MG63 (cell line): ENCODE data around the gene PECR. TPM values are rescaled to one million over a fixed set of nuclear protein-coding genes. Genes with fewer than 3 reads are reported as not detected.

Source experiments
- DNase-seq: peaks from one replicate; pipeline ENCODE4 v3.0.0-alpha.2; 2020
- H3K27me3 ChIP-seq: fragments of 250-450 bp; sonication (Bioruptor Pico); 2 replicates; pipeline ENCODE4 v1.5.1; 2020; ENCODE audit warnings: mild to moderate bottlenecking, moderate library complexity
- H3K36me3 ChIP-seq: fragments of 250-450 bp; sonication (Bioruptor Pico); 2 replicates; pipeline ENCODE4 v1.5.1; 2020; ENCODE audit warnings: mild to moderate bottlenecking, moderate library complexity
- H3K4me3 ChIP-seq: fragments of 250-450 bp; sonication (Bioruptor Pico); 2 replicates; pipeline ENCODE4 v1.5.1; 2020; ENCODE audit warnings: mild to moderate bottlenecking, moderate library complexity
- H3K9me3 ChIP-seq: fragments of 250-450 bp; sonication (Bioruptor Pico); 2 replicates; pipeline ENCODE4 v1.5.1; 2020; ENCODE audit warnings: mild to moderate bottlenecking, moderate library complexity
- total RNA-seq: library from RNA; depleted of rRNA; stranded (reverse); fragments of >200 nt; shearing (Covaris generic); gene quantifications from 2 replicates; pipeline ENCODE4 v1.2.3, GENCODE V29; 2014; ENCODE audit warnings: low replicate concordance

The PECR gene
- total RNA-seq, 1 experiment from 2014 or later = 15.9 TPM

- H3K4me3 ChIP-seq = no peak overlapping the region
- no peak for DNase-seq
- H3K27me3 ChIP-seq = no peaks in the 10 kb centered on the region
- no peaks in the 10 kb centered on the region for H3K9me3 ChIP-seq
- H3K36me3 ChIP-seq = no peaks in the 10 kb centered on the region
Observed at GRCh38 chr2:216057688-216058193, 23.9 kb downstream of the PECR start.

GRCh38 chr2:216056739-216057138 is 24.9 kb downstream of the PECR start:
- Histone ChIP-seq H3K27me3 (no peaks in the 10 kb centered on the region), H3K9me3 (no peaks in the 10 kb centered on the region), H3K36me3 (no peaks in the 10 kb centered on the region), H3K4me3 (no peak overlapping the region)
- DNase-seq = no peak

GRCh38 chr2:216055680-216056079 is 25.9 kb downstream of the PECR start:
- H3K27me3 ChIP-seq = no peaks in the 10 kb centered on the region
- no peak for DNase-seq
- no peak overlapping the region for H3K4me3 ChIP-seq
- no peaks in the 10 kb centered on the region for H3K36me3 ChIP-seq
- no peaks in the 10 kb centered on the region for H3K9me3 ChIP-seq

GRCh38 chr2:216052420-216052819 is 29.2 kb downstream of the PECR start:
- Histone ChIP-seq H3K36me3 (no peaks in the 10 kb centered on the region), H3K4me3 (no peak overlapping the region), H3K9me3 (no peaks in the 10 kb centered on the region), H3K27me3 (no peaks in the 10 kb centered on the region)
- DNase-seq = no peak

- Histone ChIP-seq H3K4me3 (no peak overlapping the region), H3K36me3 (no peaks in the 10 kb centered on the region), H3K27me3 (no peaks in the 10 kb centered on the region), H3K9me3 (no peaks in the 10 kb centered on the region)
- DNase-seq = no peak
Observed at GRCh38 chr2:216051350-216051749, 30.3 kb downstream of the PECR start.

GRCh38 chr2:216049452-216049851 is 32.2 kb downstream of the PECR start:
- no peak overlapping the region for H3K4me3 ChIP-seq
- no peaks in the 10 kb centered on the region for H3K27me3 ChIP-seq
- no peaks in the 10 kb centered on the region for H3K9me3 ChIP-seq
- DNase-seq = no peak
- no peaks in the 10 kb centered on the region for H3K36me3 ChIP-seq

- Histone ChIP-seq H3K4me3 (no peak overlapping the region), H3K36me3 (no peaks in the 10 kb centered on the region), H3K27me3 (no peaks in the 10 kb centered on the region), H3K9me3 (no peaks in the 10 kb centered on the region)
- DNase-seq = no peak
Observed at GRCh38 chr2:216047397-216047796, 34.2 kb downstream of the PECR start.

GRCh38 chr2:216044883-216045486 is 36.6 kb downstream of the PECR start:
- no peak overlapping the region for H3K4me3 ChIP-seq
- no peak for DNase-seq
- no peaks in the 10 kb centered on the region for H3K27me3 ChIP-seq
- no peaks in the 10 kb centered on the region for H3K9me3 ChIP-seq
- H3K36me3 ChIP-seq = no peaks in the 10 kb centered on the region

GRCh38 chr2:216043949-216044348 is 37.7 kb downstream of the PECR start:
- Histone ChIP-seq H3K36me3 (no peaks in the 10 kb centered on the region), H3K9me3 (no peaks in the 10 kb centered on the region), H3K27me3 (no peaks in the 10 kb centered on the region), H3K4me3 (no peak overlapping the region)
- no peak for DNase-seq

- H3K27me3 ChIP-seq = no peaks in the 10 kb centered on the region
Observed at GRCh38 chr2:216041438-216041837, 40.2 kb downstream of the PECR start.

GRCh38 chr2:216039918-216040317 is 41.7 kb downstream of the PECR start:
- H3K27me3 ChIP-seq = no peaks in the 10 kb centered on the region
- no peaks in the 10 kb centered on the region for H3K9me3 ChIP-seq
- DNase-seq = no peak
- no peaks in the 10 kb centered on the region for H3K36me3 ChIP-seq
- no peak overlapping the region for H3K4me3 ChIP-seq

More at GRCh38 chr2:216041438-216041837, 40.2 kb downstream of the PECR start:
- Histone ChIP-seq H3K4me3 (no peak overlapping the region), H3K9me3 (no peaks in the 10 kb centered on the region), H3K36me3 (no peaks in the 10 kb centered on the region)
- DNase-seq = no peak

GRCh38 chr2:216034065-216034464 is 47.5 kb downstream of the PECR start:
- Histone ChIP-seq H3K9me3 (no peaks in the 10 kb centered on the region), H3K4me3 (no peak overlapping the region), H3K36me3 (no peaks in the 10 kb centered on the region), H3K27me3 (no peaks in the 10 kb centered on the region)
- peak; percentile 43 for DNase-seq

GRCh38 chr2:216033403-216033802 is 48.2 kb downstream of the PECR start:
- Histone ChIP-seq H3K4me3 (no peak overlapping the region), H3K27me3 (no peaks in the 10 kb centered on the region), H3K9me3 (no peaks in the 10 kb centered on the region), H3K36me3 (no peaks in the 10 kb centered on the region)
- DNase-seq = no peak

GRCh38 chr2:216031960-216032689 is 49.5 kb downstream of the PECR start:
- H3K36me3 ChIP-seq = no peaks in the 10 kb centered on the region
- no peaks in the 10 kb centered on the region for H3K27me3 ChIP-seq
- H3K9me3 ChIP-seq = no peaks in the 10 kb centered on the region
- DNase-seq = no peak
- no peak overlapping the region for H3K4me3 ChIP-seq

- Histone ChIP-seq H3K36me3 (no peaks in the 10 kb centered on the region), H3K4me3 (no peak overlapping the region), H3K9me3 (no peaks in the 10 kb centered on the region), H3K27me3 (no peaks in the 10 kb centered on the region)
- DNase-seq = no peak
Observed at GRCh38 chr2:216030216-216030615, 51.4 kb downstream of the PECR start.

- H3K36me3 ChIP-seq = no peaks in the 10 kb centered on the region
- H3K27me3 ChIP-seq = no peaks in the 10 kb centered on the region
- DNase-seq = no peak
- H3K9me3 ChIP-seq = no peaks in the 10 kb centered on the region
- no peak overlapping the region for H3K4me3 ChIP-seq
Observed at GRCh38 chr2:216029416-216030129, 52.0 kb downstream of the PECR start.

- no peaks in the 10 kb centered on the region for H3K27me3 ChIP-seq
- no peaks in the 10 kb centered on the region for H3K9me3 ChIP-seq
- no peak for DNase-seq
- no peak overlapping the region for H3K4me3 ChIP-seq
- H3K36me3 ChIP-seq = no peaks in the 10 kb centered on the region
Observed at GRCh38 chr2:216024779-216025336, 56.8 kb downstream of the PECR start.
